H9 (cell line): Measurements from ENCODE around the gene VSTM2L. TPM values are rescaled to one million over a fixed set of nuclear protein-coding genes. Genes with fewer than 3 reads are reported as not detected.

Experiments used
- DNase-seq: peaks from one replicate; pipeline ENCODE4 v3.0.0-alpha.2; 2017
- H2AFZ ChIP-seq: one replicate; pipeline ENCODE4 v1.6.1; 2013; ENCODE audit warnings: mild to moderate bottlenecking, low read length, control low read depth, moderate library complexity
- H2AK5ac ChIP-seq: 2 replicates; pipeline ENCODE4 v1.6.1; 2013; ENCODE audit warnings: low read length, control low read depth, mixed read lengths; ENCODE audit not compliant: insufficient read length
- H2BK120ac ChIP-seq: one replicate; pipeline ENCODE4 v1.6.1; 2013; ENCODE audit warnings: low read depth, mild to moderate bottlenecking, low read length, control low read depth, inconsistent platforms; ENCODE audit not compliant: poor library complexity, severe bottlenecking
- H2BK12ac ChIP-seq: 2 replicates; pipeline ENCODE4 v1.6.1; 2013; ENCODE audit warnings: low read length, control low read depth, mixed read lengths, low read depth; ENCODE audit not compliant: insufficient read length
- H2BK15ac ChIP-seq: 2 replicates; pipeline ENCODE4 v1.6.1; 2013; ENCODE audit warnings: low read depth, low read length, control low read depth
- H2BK20ac ChIP-seq: one replicate; pipeline ENCODE4 v1.6.1; 2013; ENCODE audit warnings: low read depth, mild to moderate bottlenecking, low read length, control low read depth, inconsistent platforms; ENCODE audit not compliant: poor library complexity, severe bottlenecking
- H2BK5ac ChIP-seq: 2 replicates; pipeline ENCODE4 v1.6.1; 2013; ENCODE audit warnings: low read length, control low read depth, mixed read lengths; ENCODE audit not compliant: insufficient read length
- H3K14ac ChIP-seq: 2 replicates; pipeline ENCODE4 v1.6.1; 2013; ENCODE audit warnings: low read length, control low read depth; ENCODE audit not compliant: insufficient read depth
- H3K18ac ChIP-seq: 2 replicates; pipeline ENCODE4 v1.6.1; 2013; ENCODE audit warnings: low read depth, mild to moderate bottlenecking, mixed read lengths, low read length, control low read depth; ENCODE audit not compliant: insufficient read length
- H3K23ac ChIP-seq: 2 replicates; pipeline ENCODE4 v1.6.1; 2013; ENCODE audit warnings: low read length, control low read depth, mixed read lengths, low read depth; ENCODE audit not compliant: insufficient read length
- H3K23me2 ChIP-seq: 2 replicates; pipeline ENCODE4 v1.6.1; 2013; ENCODE audit warnings: low read depth, mild to moderate bottlenecking, mixed read lengths, low read length, control low read depth; ENCODE audit not compliant: insufficient read length, poor library complexity, severe bottlenecking
- H3K27ac ChIP-seq: 2 replicates; pipeline ENCODE4 v1.5.1; 2013; ENCODE audit warnings: low read length, control low read depth, mixed read lengths, low read depth; ENCODE audit not compliant: insufficient read length
- H3K27me3 ChIP-seq: 2 replicates; pipeline ENCODE4 v1.6.1; 2013; ENCODE audit warnings: low read length, control low read depth, inconsistent platforms; ENCODE audit not compliant: insufficient read depth
- H3K4ac ChIP-seq: 2 replicates; pipeline ENCODE4 v1.6.1; 2013; ENCODE audit warnings: low read depth, mild to moderate bottlenecking, control low read depth, inconsistent platforms, low read length, moderate library complexity
- H3K4me1 ChIP-seq: 2 replicates; pipeline ENCODE4 v1.6.1; 2013; ENCODE audit warnings: low read length, control low read depth, inconsistent platforms; ENCODE audit not compliant: insufficient read depth
- H3K4me2 ChIP-seq: 2 replicates; pipeline ENCODE4 v1.6.1; 2013; ENCODE audit warnings: low read length, control low read depth, mixed read lengths; ENCODE audit not compliant: insufficient read length, insufficient read depth
- H3K56ac ChIP-seq: 2 replicates; pipeline ENCODE4 v1.6.1; 2013; ENCODE audit warnings: low read depth, mild to moderate bottlenecking, mixed read lengths, low read length, control low read depth; ENCODE audit not compliant: insufficient read length
- H3K79me1 ChIP-seq: 2 replicates; pipeline ENCODE4 v1.6.1; 2013; ENCODE audit warnings: low read depth, mild to moderate bottlenecking, moderate library complexity, low read length, control low read depth, inconsistent platforms; ENCODE audit not compliant: insufficient read depth, poor library complexity, severe bottlenecking
- H3K79me2 ChIP-seq: 2 replicates; pipeline ENCODE4 v1.6.1; 2013; ENCODE audit warnings: low read length, control low read depth, inconsistent platforms; ENCODE audit not compliant: insufficient read depth
- H3K9ac ChIP-seq: 2 replicates; pipeline ENCODE4 v1.6.1; 2013; ENCODE audit warnings: low read length, control low read depth, mixed read lengths; ENCODE audit not compliant: insufficient read length; ENCODE audit errors: extremely low read depth
- H3K9me3 ChIP-seq: one replicate; pipeline ENCODE4 v1.6.1; 2013; ENCODE audit warnings: low read depth, low read length, inconsistent platforms; ENCODE audit not compliant: control insufficient read depth
- H3T11ph ChIP-seq: one replicate; pipeline ENCODE4 v1.6.1; 2013; ENCODE audit warnings: mild to moderate bottlenecking, low read length, control low read depth, inconsistent platforms
- H4K20me1 ChIP-seq: one replicate; pipeline ENCODE4 v1.6.1; 2013; ENCODE audit not compliant: control insufficient read depth, insufficient read length, insufficient read depth
- H4K5ac ChIP-seq: 2 replicates; pipeline ENCODE4 v1.6.1; 2013; ENCODE audit warnings: low read depth, mild to moderate bottlenecking, mixed read lengths, low read length, control low read depth; ENCODE audit not compliant: insufficient read length
- H4K8ac ChIP-seq: replicated peaks from 2 replicates; pipeline ENCODE4 v1.6.1; 2013; ENCODE audit warnings: low read length, control low read depth, mixed read lengths, low read depth; ENCODE audit not compliant: insufficient read length
- H4K91ac ChIP-seq: 2 replicates; pipeline ENCODE4 v1.6.1; 2013; ENCODE audit warnings: low read depth, mild to moderate bottlenecking, moderate library complexity, mixed read lengths, low read length, control low read depth; ENCODE audit not compliant: insufficient read length
- H3K27ac Mint-ChIP-seq, 3 experiments: 2 replicates in 2 of 3; 3 replicates in 1 of 3; pipeline ENCODE4 v1.8.0; 2020 to 2021; ENCODE audit warnings: mixed read lengths in 3 of 3, mild to moderate bottlenecking in 1 of 3, moderate library complexity in 1 of 3
- H3K27me3 Mint-ChIP-seq: 2 replicates; pipeline ENCODE4 v1.8.0; 2021; ENCODE audit warnings: low read depth, mild to moderate bottlenecking, moderate library complexity, mixed read lengths
- H3K36me3 Mint-ChIP-seq, 3 experiments: 2 replicates in 2 of 3; 3 replicates in 1 of 3; pipeline ENCODE4 v1.8.0; 2020 to 2021; ENCODE audit warnings: low read depth in 3 of 3, mixed read lengths in 3 of 3; ENCODE audit not compliant: insufficient read depth in 1 of 3
- H3K4me1 Mint-ChIP-seq, 2 experiments: 2 replicates each; pipeline ENCODE4 v1.8.0; 2020; ENCODE audit warnings: mixed read lengths in 2 of 2
- H3K4me3 Mint-ChIP-seq, 2 experiments: 2 replicates in 1 of 2; 3 replicates in 1 of 2; pipeline ENCODE4 v1.8.0; 2020 to 2021; ENCODE audit warnings: mild to moderate bottlenecking in 2 of 2, mixed read lengths in 2 of 2, moderate library complexity in 1 of 2
- H3K9me3 Mint-ChIP-seq, 2 experiments: 2 replicates in 1 of 2; 3 replicates in 1 of 2; pipeline ENCODE4 v1.8.0; 2020; ENCODE audit warnings: mild to moderate bottlenecking in 2 of 2, mixed read lengths in 2 of 2, moderate library complexity in 1 of 2
- CTCF ChIP-seq: fragments of 200-600 bp; sonication (generic); conservative IDR thresholded peaks from 3 replicates; pipeline ENCODE4 v1.8.0; 2021; ENCODE audit warnings: antibody characterized with exemption, mild to moderate bottlenecking
- WGBS: extraction: QIAGEN DNeasy Blood & Tissue Kit; methylation state at CpG from one replicate; pipeline ENCODE4 v1.1.7; 2013; ENCODE audit warnings: missing lambda C conversion rate, low lambda C conversion rate, mixed read lengths; ENCODE audit not compliant: insufficient read length; ENCODE audit errors: extremely low coverage; 5-methylcytosine and 5-hydroxymethylcytosine counted together
- total RNA-seq: library from RNA; stranded (reverse); gene quantifications from 2 replicates; pipeline ENCODE4 v1.2.1, GENCODE V29; 2021

The VSTM2L gene
- total RNA-seq, 1 experiment from 2014 or later: 2.1 TPM

GRCh38 chr20:37867289-37868195, 35.4 kb upstream of the VSTM2L start:
- no peak overlapping the region for H2BK15ac ChIP-seq
- H3T11ph ChIP-seq: no peak overlapping the region
- H2BK20ac ChIP-seq: no peak overlapping the region
- no peaks in the 10 kb centered on the region for H4K20me1 ChIP-seq
- no peaks in the 10 kb centered on the region for H3K79me2 ChIP-seq
- H3K18ac ChIP-seq: no peak overlapping the region
- no peak overlapping the region for H3K56ac ChIP-seq
- H4K5ac ChIP-seq: no peak overlapping the region
- H3K27me3 ChIP-seq: no peaks in the 10 kb centered on the region
- H4K91ac ChIP-seq: no peak overlapping the region
- no peak overlapping the region for H3K14ac ChIP-seq
- DNase-seq: no peak
- no peak overlapping the region for H2BK12ac ChIP-seq
- H3K4me1 ChIP-seq: peaks cover 5% of the 10 kb centered on the region; the same call in 1 of the 2 replicates
- no peak overlapping the region for H4K8ac ChIP-seq
- Mint-ChIP-seq H3K36me3 (peaks cover 8 to 22% (median 15%) of the 10 kb centered on the region in 3 experiments; a peak in 6 of 7 replicates), H3K27me3 (no peaks in the 10 kb centered on the region; the same call in none of the 2 replicates), H3K9me3 (no peaks in the 10 kb centered on the region), H3K4me3 (no peak overlapping the region), H3K4me1 (peaks cover 24 to 33% of the 10 kb centered on the region in 2 experiments), H3K27ac (peak overlapping the region; percentile 17 to 48 (median 27); a peak in 6 of 7 replicates)
- no peak overlapping the region for H3K4ac ChIP-seq
- no peak overlapping the region for H3K4me2 ChIP-seq
- no peak overlapping the region for H3K27ac ChIP-seq
- no peak for TF ChIP-seq CTCF
- no peak overlapping the region for H2AK5ac ChIP-seq
- no CpG with 5 or more reads among the region's 15 CpGs for WGBS
- no peaks in the 10 kb centered on the region for H3K23me2 ChIP-seq
- H3K9ac ChIP-seq: no peak overlapping the region
- H2BK5ac ChIP-seq: no peak overlapping the region
- no peak overlapping the region for H2BK120ac ChIP-seq
- H2AFZ ChIP-seq: no peak overlapping the region
- H3K9me3 ChIP-seq: no peaks in the 10 kb centered on the region
- no peak overlapping the region for H3K23ac ChIP-seq
- H3K79me1 ChIP-seq: no peaks in the 10 kb centered on the region
